Panc1 (cell line): ENCODE data around the gene FAM193A.

ENCODE experiments used
- POLR2AphosphoS5 ChIP-seq: IDR thresholded peaks from 2 replicates; pipeline ENCODE4 v1.6.1; 2012; ENCODE audit warnings: mild to moderate bottlenecking, low read depth, low read length, moderate library complexity
- SIN3A ChIP-seq: IDR thresholded peaks from 2 replicates; pipeline ENCODE4 v1.6.1; 2012; ENCODE audit warnings: low read depth, mild to moderate bottlenecking, low read length, moderate library complexity, borderline replicate concordance; ENCODE audit not compliant: insufficient read depth
- TCF7L2 ChIP-seq: IDR thresholded peaks from 2 replicates; pipeline ENCODE4 v1.6.1; 2011; ENCODE audit warnings: mild to moderate bottlenecking, low read depth, low read length, inconsistent platforms
- TF ChIP-seq, protein P1 (sequence below): fragments of 450-650 bp; IDR thresholded peaks from 2 replicates; pipeline ENCODE4 v1.5.1; 2017; ENCODE audit warnings: mild to moderate bottlenecking
- TF ChIP-seq, protein P2 (sequence below), 2 experiments: IDR thresholded peaks; 2 replicates each; pipeline ENCODE4 v1.6.1; 2011 to 2012; ENCODE audit warnings: low read depth in 2 of 2, control low read depth in 1 of 2, low read length in 1 of 2, mild to moderate bottlenecking in 1 of 2, moderate library complexity in 1 of 2; ENCODE audit not compliant: insufficient read depth in 1 of 2

DNA sequence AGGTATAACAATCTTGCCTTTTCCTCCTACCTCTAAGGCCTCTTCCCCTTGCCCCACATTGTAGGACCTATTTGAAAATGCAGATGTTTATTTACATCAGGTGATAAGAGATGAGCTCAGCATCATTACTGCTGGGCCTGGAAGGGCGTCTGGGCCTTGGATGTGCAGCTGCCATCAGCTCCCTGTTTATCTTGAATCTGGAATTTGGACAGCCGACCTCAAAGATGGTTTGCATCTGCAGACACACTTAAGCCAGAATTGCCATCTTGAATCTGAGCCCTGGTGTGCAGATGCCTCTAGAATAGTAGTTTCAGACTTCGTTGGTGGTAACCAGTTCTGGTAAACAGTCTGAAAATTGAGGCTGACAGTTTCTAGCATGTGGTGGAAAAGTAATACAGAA lies 59.0 kb downstream of the FAM193A start:
- TF ChIP-seq, protein P1, sequence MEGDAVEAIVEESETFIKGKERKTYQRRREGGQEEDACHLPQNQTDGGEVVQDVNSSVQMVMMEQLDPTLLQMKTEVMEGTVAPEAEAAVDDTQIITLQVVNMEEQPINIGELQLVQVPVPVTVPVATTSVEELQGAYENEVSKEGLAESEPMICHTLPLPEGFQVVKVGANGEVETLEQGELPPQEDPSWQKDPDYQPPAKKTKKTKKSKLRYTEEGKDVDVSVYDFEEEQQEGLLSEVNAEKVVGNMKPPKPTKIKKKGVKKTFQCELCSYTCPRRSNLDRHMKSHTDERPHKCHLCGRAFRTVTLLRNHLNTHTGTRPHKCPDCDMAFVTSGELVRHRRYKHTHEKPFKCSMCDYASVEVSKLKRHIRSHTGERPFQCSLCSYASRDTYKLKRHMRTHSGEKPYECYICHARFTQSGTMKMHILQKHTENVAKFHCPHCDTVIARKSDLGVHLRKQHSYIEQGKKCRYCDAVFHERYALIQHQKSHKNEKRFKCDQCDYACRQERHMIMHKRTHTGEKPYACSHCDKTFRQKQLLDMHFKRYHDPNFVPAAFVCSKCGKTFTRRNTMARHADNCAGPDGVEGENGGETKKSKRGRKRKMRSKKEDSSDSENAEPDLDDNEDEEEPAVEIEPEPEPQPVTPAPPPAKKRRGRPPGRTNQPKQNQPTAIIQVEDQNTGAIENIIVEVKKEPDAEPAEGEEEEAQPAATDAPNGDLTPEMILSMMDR: no peak
- TF ChIP-seq POLR2AphosphoS5: no peak
- TF ChIP-seq, protein P2, sequence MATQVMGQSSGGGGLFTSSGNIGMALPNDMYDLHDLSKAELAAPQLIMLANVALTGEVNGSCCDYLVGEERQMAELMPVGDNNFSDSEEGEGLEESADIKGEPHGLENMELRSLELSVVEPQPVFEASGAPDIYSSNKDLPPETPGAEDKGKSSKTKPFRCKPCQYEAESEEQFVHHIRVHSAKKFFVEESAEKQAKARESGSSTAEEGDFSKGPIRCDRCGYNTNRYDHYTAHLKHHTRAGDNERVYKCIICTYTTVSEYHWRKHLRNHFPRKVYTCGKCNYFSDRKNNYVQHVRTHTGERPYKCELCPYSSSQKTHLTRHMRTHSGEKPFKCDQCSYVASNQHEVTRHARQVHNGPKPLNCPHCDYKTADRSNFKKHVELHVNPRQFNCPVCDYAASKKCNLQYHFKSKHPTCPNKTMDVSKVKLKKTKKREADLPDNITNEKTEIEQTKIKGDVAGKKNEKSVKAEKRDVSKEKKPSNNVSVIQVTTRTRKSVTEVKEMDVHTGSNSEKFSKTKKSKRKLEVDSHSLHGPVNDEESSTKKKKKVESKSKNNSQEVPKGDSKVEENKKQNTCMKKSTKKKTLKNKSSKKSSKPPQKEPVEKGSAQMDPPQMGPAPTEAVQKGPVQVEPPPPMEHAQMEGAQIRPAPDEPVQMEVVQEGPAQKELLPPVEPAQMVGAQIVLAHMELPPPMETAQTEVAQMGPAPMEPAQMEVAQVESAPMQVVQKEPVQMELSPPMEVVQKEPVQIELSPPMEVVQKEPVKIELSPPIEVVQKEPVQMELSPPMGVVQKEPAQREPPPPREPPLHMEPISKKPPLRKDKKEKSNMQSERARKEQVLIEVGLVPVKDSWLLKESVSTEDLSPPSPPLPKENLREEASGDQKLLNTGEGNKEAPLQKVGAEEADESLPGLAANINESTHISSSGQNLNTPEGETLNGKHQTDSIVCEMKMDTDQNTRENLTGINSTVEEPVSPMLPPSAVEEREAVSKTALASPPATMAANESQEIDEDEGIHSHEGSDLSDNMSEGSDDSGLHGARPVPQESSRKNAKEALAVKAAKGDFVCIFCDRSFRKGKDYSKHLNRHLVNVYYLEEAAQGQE (IDR thresholded peaks at IDR 0.05; ENCODE audit: insufficient read depth in 1 of 2, low read depth in 2 of 2, low read length in 1 of 2): no peak
- TF ChIP-seq SIN3A: no peak
- TF ChIP-seq TCF7L2: no peak
